ENCODE data around the gene SLFN5.
"Not testable (repeated sequence)": the region's sequence is repeated elsewhere in the genome, so short reads cannot be mapped to it uniquely, and the experiment has no call there.

SLFN5 gene

DNA sequence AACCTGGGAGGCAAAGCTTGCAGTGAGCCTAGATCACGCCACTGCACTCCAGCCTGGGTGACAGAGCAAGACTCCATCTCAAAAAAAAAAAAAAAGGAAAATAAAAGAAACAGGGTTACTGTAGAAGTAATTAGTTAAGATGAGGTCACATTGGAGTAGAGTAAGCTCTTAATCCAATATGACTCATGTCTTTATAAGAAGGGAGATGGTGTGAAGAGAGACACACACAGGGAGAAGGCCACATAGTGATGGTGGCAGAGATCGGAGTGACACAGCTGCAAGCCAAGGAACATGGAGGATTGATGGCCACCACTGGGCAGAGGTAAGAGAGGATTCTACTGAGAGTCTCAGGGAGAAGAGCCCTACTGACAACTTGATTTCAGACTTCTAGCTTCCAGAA lies 15.3 kb upstream of the SLFN5 start:
- TF ChIP-seq TOX (CRISPR knock-in tag; IDR thresholded peaks at IDR 0.05; ENCODE audit: borderline replicate concordance) = no peak
- TF ChIP-seq, protein P1, sequence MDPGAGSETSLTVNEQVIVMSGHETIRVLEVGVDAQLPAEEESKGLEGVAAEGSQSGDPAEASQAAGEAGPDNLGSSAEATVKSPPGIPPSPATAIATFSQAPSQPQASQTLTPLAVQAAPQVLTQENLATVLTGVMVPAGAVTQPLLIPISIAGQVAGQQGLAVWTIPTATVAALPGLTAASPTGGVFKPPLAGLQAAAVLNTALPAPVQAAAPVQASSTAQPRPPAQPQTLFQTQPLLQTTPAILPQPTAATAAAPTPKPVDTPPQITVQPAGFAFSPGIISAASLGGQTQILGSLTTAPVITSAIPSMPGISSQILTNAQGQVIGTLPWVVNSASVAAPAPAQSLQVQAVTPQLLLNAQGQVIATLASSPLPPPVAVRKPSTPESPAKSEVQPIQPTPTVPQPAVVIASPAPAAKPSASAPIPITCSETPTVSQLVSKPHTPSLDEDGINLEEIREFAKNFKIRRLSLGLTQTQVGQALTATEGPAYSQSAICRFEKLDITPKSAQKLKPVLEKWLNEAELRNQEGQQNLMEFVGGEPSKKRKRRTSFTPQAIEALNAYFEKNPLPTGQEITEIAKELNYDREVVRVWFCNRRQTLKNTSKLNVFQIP (CRISPR knock-in tag; IDR thresholded peaks at IDR 0.05; ENCODE audit: borderline replicate concordance, low read depth) = no peak
- no peak for TF ChIP-seq ZNF8 (CRISPR knock-in tag; IDR thresholded peaks at IDR 0.05)
- TF ChIP-seq PPARA (CRISPR knock-in tag; IDR thresholded peaks at IDR 0.05; ENCODE audit: borderline replicate concordance) = no peak
- ATAC-seq = no peak

DNA sequence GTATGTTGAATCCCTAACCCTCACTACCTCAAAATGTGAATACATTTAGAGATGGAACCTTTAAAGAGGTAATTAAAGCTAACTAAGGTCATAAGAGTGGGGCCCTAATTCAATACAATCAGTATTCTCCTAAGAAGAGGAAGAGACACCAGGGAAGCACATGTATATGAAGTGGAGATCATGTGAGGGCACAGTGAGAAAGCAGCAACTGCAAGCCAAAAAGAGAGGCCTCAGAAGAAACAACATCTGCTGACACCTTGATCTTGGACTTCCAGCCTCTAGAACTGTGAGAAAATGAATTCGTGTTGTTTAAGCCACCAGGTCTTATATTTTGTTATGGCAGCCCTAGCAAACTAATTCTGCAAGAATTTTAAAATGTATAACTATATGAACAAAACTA lies 13.2 kb upstream of the SLFN5 start:
- TF ChIP-seq OSR1 (CRISPR knock-in tag; IDR thresholded peaks at IDR 0.05) = no peak
- no peak for TF ChIP-seq ZNF70 (CRISPR knock-in tag; IDR thresholded peaks at IDR 0.05)
- TF ChIP-seq SNAI2 (CRISPR knock-in tag; IDR thresholded peaks at IDR 0.05) = no peak
- no peak for TF ChIP-seq BACH2 (CRISPR knock-in tag; IDR thresholded peaks at IDR 0.05; ENCODE audit: borderline replicate concordance)
- no peak for TF ChIP-seq CSDC2 (CRISPR knock-in tag; IDR thresholded peaks at IDR 0.05)
- TF ChIP-seq ZC3H10 (CRISPR knock-in tag; IDR thresholded peaks at IDR 0.05) = no peak
- TF ChIP-seq ZFP3 (CRISPR knock-in tag; IDR thresholded peaks at IDR 0.05) = no peak
- TF ChIP-seq TOX (CRISPR knock-in tag; IDR thresholded peaks at IDR 0.05; ENCODE audit: borderline replicate concordance) = no peak
- TF ChIP-seq RARB (CRISPR knock-in tag; IDR thresholded peaks at IDR 0.05) = no peak
- no peak for ATAC-seq

- not testable (repeated sequence) for ATAC-seq
Measured at GRCh38 chr17:35234315-35234714, 8.6 kb upstream of the SLFN5 start.

- TF ChIP-seq CREB5 (CRISPR knock-in tag; IDR thresholded peaks at IDR 0.05; ENCODE audit: low read depth) (no peak), ZFP30 (CRISPR knock-in tag; IDR thresholded peaks at IDR 0.05) (no peak), BACH2 (CRISPR knock-in tag; IDR thresholded peaks at IDR 0.05; ENCODE audit: borderline replicate concordance) (no peak)
- ATAC-seq = no peak
Measured at GRCh38 chr17:35235289-35235688, 7.6 kb upstream of the SLFN5 start.

DNA sequence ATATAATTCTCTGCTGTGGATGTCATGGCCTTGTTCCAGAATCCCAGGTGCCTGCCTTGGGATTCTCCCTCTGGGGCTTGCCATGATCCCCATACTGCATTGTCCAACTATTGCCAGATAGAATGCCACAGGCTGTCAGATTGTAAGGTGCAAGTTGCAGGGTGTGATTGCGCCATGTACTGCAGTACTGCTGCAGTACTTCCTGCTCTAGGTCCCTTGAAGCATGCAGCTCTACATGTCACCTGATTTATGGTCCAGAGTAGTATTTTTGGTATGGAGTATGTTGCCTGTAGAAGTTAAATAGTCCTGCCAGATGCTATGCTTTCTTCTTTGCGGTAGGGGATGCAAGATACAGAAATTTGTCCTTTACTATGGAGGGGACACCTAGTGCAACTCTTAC lies 7.0 kb upstream of the SLFN5 start:
- no peak for TF ChIP-seq SNAI2 (CRISPR knock-in tag; IDR thresholded peaks at IDR 0.05)
- TF ChIP-seq OSR1 (CRISPR knock-in tag; IDR thresholded peaks at IDR 0.05) = no peak
- no peak for TF ChIP-seq ZNF70 (CRISPR knock-in tag; IDR thresholded peaks at IDR 0.05)
- TF ChIP-seq TCF4 (CRISPR knock-in tag; IDR thresholded peaks at IDR 0.05; ENCODE audit: borderline replicate concordance) = no peak
- no peak for TF ChIP-seq PPARA (CRISPR knock-in tag; IDR thresholded peaks at IDR 0.05; ENCODE audit: borderline replicate concordance)

GRCh38 chr17:35236821-35237220 lies 6.1 kb upstream of the SLFN5 start:
- ATAC-seq = no peak
- TF ChIP-seq ISL1 (CRISPR knock-in tag; IDR thresholded peaks at IDR 0.05) = no peak
- no peak for TF ChIP-seq GLIS3 (CRISPR knock-in tag; IDR thresholded peaks at IDR 0.05)
- no peak for TF ChIP-seq OSR1 (CRISPR knock-in tag; IDR thresholded peaks at IDR 0.05)
- TF ChIP-seq BACH2 (CRISPR knock-in tag; IDR thresholded peaks at IDR 0.05; ENCODE audit: borderline replicate concordance) = no peak
- TF ChIP-seq, protein P2, sequence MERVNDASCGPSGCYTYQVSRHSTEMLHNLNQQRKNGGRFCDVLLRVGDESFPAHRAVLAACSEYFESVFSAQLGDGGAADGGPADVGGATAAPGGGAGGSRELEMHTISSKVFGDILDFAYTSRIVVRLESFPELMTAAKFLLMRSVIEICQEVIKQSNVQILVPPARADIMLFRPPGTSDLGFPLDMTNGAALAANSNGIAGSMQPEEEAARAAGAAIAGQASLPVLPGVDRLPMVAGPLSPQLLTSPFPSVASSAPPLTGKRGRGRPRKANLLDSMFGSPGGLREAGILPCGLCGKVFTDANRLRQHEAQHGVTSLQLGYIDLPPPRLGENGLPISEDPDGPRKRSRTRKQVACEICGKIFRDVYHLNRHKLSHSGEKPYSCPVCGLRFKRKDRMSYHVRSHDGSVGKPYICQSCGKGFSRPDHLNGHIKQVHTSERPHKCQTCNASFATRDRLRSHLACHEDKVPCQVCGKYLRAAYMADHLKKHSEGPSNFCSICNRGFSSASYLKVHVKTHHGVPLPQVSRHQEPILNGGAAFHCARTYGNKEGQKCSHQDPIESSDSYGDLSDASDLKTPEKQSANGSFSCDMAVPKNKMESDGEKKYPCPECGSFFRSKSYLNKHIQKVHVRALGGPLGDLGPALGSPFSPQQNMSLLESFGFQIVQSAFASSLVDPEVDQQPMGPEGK (CRISPR knock-in tag; IDR thresholded peaks at IDR 0.05; ENCODE audit: borderline replicate concordance) = no peak
- TF ChIP-seq ZFP3 (CRISPR knock-in tag; IDR thresholded peaks at IDR 0.05) = no peak
- TF ChIP-seq, protein P3, sequence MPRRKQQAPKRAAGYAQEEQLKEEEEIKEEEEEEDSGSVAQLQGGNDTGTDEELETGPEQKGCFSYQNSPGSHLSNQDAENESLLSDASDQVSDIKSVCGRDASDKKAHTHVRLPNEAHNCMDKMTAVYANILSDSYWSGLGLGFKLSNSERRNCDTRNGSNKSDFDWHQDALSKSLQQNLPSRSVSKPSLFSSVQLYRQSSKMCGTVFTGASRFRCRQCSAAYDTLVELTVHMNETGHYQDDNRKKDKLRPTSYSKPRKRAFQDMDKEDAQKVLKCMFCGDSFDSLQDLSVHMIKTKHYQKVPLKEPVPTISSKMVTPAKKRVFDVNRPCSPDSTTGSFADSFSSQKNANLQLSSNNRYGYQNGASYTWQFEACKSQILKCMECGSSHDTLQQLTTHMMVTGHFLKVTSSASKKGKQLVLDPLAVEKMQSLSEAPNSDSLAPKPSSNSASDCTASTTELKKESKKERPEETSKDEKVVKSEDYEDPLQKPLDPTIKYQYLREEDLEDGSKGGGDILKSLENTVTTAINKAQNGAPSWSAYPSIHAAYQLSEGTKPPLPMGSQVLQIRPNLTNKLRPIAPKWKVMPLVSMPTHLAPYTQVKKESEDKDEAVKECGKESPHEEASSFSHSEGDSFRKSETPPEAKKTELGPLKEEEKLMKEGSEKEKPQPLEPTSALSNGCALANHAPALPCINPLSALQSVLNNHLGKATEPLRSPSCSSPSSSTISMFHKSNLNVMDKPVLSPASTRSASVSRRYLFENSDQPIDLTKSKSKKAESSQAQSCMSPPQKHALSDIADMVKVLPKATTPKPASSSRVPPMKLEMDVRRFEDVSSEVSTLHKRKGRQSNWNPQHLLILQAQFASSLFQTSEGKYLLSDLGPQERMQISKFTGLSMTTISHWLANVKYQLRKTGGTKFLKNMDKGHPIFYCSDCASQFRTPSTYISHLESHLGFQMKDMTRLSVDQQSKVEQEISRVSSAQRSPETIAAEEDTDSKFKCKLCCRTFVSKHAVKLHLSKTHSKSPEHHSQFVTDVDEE (CRISPR knock-in tag; IDR thresholded peaks at IDR 0.05) = no peak
- no peak for TF ChIP-seq TCF4 (CRISPR knock-in tag; IDR thresholded peaks at IDR 0.05; ENCODE audit: borderline replicate concordance)
- no peak for TF ChIP-seq RARB (CRISPR knock-in tag; IDR thresholded peaks at IDR 0.05)
- no peak for TF ChIP-seq ZNF70 (CRISPR knock-in tag; IDR thresholded peaks at IDR 0.05)
- no peak for TF ChIP-seq SNAI2 (CRISPR knock-in tag; IDR thresholded peaks at IDR 0.05)
- TF ChIP-seq TOX (CRISPR knock-in tag; IDR thresholded peaks at IDR 0.05; ENCODE audit: borderline replicate concordance) = no peak
- TF ChIP-seq, protein P1 (CRISPR knock-in tag; IDR thresholded peaks at IDR 0.05; ENCODE audit: borderline replicate concordance, low read depth) = no peak
- no peak for TF ChIP-seq CREB5 (CRISPR knock-in tag; IDR thresholded peaks at IDR 0.05; ENCODE audit: low read depth)
- TF ChIP-seq ZFP30 (CRISPR knock-in tag; IDR thresholded peaks at IDR 0.05) = no peak
- TF ChIP-seq ARNTL (CRISPR knock-in tag; IDR thresholded peaks at IDR 0.05; ENCODE audit: borderline replicate concordance, low read depth) = no peak
- TF ChIP-seq ESRRG (CRISPR knock-in tag; IDR thresholded peaks at IDR 0.05) = no peak
- TF ChIP-seq ZNF565 (CRISPR knock-in tag; conservative IDR thresholded peaks at IDR 0.05; ENCODE audit: low read depth) = no peak

More for the DNA sequence above, 7.0 kb upstream of the SLFN5 start:
- no peak for ATAC-seq

All from SK-N-SH treated with all-trans-retinoic acid at 6 μM for 48 hours (cell line).